ENCODE data around the gene MAGI2.

GRCh38 chr7:78736548-78736947 is 716.9 kb downstream of the MAGI2 start:
- TF ChIP-seq POLR2AphosphoS5 (IDR thresholded peaks at IDR 0.05) (no peak), CTCF (IDR thresholded peaks at IDR 0.05) (no peak)

Measured in breast epithelium (tissue), 3 donors.